Measurements from ENCODE around the gene MSRB1.

DNA sequence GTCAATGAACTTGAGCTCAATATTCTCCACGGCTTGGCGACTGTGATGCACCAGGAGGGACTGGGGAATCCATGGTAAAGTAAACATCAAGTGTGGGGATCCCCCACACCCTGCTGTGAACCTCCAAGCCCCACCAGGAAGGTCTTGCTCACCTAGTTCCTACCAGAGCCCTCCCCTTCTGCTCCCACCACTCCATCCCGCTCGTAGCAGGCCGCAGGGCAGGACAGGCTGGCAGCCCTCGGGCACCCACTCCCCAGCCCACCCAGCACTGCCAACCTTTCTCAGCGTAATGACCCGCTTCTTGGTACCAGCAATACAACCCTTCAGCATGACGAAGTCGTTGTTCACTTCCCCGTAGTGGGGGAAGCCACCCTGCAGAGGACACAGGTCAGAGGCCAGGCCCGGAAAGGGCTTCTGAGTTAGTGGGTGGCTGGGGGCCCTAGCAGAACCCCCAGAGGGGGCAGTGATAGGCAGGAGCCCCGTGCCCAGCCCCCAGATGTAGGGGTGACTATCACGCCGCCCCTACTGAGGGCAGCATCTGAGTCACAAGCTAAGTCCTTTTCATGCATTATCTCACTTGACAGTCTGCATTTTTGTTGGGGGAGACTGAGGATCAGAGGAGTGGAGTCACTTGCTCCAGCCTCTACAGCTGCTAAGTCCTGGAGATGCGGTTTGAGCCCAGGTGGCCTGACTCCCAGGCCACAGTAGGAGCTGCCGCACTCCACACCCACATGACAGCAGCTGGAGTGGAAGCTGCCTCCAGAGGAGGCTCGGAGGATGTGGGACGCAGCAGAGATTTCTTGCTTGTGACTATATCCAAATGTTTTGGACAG lies 2.8 kb upstream of the MSRB1 start:
- TF ChIP-seq, protein P1, sequence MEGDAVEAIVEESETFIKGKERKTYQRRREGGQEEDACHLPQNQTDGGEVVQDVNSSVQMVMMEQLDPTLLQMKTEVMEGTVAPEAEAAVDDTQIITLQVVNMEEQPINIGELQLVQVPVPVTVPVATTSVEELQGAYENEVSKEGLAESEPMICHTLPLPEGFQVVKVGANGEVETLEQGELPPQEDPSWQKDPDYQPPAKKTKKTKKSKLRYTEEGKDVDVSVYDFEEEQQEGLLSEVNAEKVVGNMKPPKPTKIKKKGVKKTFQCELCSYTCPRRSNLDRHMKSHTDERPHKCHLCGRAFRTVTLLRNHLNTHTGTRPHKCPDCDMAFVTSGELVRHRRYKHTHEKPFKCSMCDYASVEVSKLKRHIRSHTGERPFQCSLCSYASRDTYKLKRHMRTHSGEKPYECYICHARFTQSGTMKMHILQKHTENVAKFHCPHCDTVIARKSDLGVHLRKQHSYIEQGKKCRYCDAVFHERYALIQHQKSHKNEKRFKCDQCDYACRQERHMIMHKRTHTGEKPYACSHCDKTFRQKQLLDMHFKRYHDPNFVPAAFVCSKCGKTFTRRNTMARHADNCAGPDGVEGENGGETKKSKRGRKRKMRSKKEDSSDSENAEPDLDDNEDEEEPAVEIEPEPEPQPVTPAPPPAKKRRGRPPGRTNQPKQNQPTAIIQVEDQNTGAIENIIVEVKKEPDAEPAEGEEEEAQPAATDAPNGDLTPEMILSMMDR (IDR thresholded peaks at IDR 0.05; ENCODE audit: low read depth, low read length, missing input control): no peak
- TF ChIP-seq TAF1 (conservative IDR thresholded peaks at IDR 0.05) (no peak), EGR1 (IDR thresholded peaks at IDR 0.05; ENCODE audit: low read depth in 2 of 2) (no peak), RAD21 (IDR thresholded peaks at IDR 0.05) (no peak)
